ENCODE results near the gene EMP1.

DNA sequence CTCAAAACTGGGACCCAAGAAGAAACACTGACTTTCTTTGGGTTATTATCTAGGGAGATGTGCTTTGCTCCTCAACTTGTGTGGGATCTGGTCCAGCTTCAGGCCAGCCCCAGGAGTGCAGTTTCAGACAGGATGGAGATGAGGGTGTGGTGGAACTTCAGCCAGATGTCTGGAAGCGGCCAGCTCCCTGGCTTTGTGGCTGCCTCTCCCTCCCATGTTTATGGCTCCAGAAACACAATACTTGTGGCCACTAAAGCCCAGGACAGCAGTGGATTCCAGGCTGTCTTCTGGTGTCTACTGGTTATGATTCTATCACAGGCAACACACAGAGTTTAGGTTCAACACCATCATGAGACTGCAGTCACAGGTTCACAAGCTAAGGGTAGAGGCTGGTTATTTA lies 44.2 kb upstream of the EMP1 start:
- no peak for TF ChIP-seq CTCF (IDR thresholded peaks at IDR 0.05)
- TF ChIP-seq POLR2A (IDR thresholded peaks at IDR 0.05): no peak

Measured in ovary (tissue), 3 donors.